HG02840 (cell line): Measurements from ENCODE around the gene SLC38A9.

Experiments used
- ATAC-seq: cut with Tn5 transposase; IDR thresholded peaks from one replicate; pipeline ENCODE4 v1.9.1; 2021; ENCODE audit warnings: mild to moderate bottlenecking, moderate library complexity, moderate number of reproducible peaks; ENCODE audit not compliant: unreplicated experiment, low FRiP score

SLC38A9 gene

DNA sequence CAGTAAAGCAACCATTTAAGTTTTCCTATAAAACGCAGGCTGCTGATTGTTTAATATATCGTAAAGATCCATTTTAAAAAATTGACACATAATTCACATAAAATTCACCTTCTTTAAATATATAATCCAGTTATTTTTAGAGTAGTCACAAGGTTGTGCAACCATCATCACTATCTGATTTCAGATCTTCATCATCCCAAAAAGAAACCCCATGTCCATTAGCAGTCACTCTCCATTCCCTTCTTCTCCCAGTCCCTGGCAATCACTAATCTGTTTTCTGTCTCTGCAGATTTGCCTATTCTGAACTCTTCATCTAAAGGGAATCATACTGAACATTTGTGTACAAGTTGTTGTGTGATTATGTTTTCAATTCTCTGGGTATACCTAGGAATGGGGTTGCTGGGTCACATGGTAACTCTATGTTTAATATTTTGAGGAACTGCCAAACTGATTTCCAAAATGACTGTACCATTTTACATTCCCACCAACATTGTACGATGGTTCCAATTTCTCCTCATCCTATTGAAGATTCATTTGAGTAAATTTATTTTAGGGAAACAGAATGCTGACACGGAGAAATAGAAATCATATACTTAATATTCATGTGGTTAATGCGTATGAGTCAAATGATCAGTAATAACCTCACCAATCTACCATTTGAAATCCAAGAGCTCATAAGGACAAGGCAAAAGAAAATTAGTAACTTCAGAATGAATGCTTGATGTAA, 119.6 kb downstream of the SLC38A9 start:
- no peak for ATAC-seq

DNA sequence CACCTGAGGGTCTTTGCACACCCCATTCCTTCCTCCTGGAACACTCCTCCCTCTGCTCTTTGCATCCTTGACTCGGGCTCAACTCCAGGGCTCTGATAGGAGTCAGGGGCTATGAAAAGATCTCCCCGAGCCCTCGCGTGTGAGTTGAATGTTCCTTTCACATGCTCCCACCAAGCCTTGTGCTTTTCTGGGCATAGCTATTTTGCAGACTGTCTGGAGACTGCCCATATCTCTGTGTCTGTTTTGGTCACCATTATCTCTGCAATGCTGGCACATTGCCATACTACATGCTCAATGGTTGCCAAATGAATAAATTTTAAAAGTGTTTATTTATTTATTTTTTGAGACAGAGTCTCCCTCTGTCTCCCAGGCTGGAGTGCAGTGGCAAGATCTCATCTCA, 120.4 kb downstream of the SLC38A9 start:
- no peak for ATAC-seq

DNA sequence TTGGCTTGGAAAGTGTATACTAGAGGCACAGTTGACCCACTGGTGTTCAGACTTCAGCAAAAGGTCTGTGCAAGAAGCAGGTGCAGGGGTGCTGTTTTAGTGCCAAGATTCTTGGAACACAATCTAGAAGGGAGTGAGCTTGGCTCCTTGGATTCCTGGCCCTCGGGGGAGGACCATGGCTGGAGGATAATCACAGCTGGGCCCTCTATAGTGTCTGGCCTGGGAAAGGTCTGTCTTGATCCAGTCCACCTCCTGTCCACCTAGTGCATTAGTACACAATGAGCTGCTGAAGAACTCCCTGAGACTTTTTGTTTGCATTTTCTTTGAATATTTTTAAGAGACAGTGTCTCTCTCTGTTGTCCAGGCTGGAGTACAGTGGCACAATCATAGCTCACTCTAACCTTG, 126.9 kb downstream of the SLC38A9 start:
- no peak for ATAC-seq

DNA sequence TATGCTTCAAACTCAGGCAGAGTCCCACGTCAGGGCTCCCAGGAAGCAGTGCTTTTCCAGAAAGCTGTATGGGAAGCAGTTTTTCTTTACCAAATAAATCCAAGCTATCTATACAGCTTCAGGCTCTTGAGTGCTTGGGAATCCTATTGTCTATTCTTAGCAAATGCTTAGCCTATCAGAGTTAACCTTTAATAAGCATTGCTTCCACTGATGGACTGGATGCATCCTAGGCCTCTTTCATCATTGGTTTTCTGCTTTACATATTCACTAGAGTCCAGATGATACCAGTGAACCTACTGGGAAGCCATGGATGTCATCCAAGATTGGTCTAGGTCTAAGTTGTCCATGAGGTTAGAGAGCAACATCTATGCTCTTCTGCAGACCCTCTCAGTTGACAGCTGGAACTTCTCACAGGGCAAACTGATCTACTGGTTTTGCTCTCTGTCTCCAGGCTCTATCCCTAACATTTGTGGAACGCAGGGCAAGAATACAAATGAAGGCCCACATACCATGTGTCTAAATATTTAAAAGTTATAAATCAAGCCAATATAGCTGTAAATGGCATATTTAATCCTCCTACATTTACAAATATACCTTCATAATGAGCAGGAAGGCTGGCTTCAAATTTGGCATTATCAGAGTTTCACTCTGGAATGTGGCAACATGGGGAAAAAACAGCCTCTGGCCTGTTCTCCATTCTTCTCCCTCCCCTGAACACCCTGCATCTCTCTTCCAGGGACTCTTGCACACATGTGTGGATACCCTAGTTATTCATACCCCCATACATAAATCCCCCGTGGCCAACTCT, 127.5 kb downstream of the SLC38A9 start:
- ATAC-seq: no peak

DNA sequence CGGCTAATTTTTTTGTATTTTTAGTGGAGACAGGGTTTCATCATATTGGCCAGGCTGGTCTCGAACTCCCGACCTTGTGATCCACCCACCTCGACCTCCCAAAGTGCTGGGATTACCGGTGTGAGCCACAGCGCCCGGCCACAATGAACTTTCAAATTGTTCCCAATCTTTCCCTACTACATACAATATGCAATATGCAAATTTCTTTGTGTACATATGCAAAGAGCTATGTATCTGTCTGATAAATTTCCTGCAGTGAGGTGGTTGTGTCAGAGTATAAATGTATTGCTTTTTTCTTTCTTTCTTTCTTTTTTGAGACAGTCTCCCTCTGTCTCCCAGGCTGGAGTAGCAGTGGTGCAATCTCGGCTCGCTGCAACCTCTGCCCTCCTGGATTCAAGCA, 128.5 kb downstream of the SLC38A9 start:
- no peak for ATAC-seq

DNA sequence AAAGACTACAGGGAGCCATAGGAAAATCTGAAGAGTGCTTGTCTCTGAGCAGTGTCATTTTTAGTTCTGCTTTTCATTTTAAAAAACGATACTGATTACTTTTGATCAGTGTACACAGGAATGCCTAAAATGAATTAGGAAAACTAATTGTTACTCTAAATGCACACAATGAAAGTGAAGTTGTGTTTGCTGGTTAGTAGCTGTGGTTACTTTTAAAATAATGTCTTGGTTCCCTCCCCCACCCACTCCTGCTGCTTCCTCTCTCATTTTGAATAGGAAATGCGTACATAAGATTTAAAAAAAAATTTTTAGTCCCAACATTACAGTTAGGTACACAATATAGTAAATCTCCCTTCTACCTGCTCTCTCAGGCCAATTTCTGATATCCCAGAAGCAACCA, 129.9 kb downstream of the SLC38A9 start:
- ATAC-seq: no peak

DNA sequence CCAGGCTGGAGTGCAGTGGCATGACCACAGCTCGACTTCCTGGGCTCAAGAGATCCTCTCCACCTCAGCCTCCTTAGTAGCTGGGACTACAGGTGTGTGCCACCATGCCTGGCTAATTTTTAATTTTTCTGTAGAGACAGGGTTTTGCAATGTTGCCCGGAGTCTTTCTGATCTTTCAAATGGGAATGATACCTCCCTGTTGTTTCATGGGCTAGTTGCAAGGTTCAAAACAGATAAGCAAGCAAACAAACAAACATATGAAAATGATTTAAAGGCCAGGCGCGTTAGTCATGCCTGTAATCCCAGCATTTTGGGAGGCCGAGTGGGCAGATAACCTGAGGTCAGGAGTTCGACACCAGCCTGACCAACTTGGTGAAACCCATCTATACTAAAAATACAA, 132.1 kb downstream of the SLC38A9 start:
- ATAC-seq: no peak

DNA sequence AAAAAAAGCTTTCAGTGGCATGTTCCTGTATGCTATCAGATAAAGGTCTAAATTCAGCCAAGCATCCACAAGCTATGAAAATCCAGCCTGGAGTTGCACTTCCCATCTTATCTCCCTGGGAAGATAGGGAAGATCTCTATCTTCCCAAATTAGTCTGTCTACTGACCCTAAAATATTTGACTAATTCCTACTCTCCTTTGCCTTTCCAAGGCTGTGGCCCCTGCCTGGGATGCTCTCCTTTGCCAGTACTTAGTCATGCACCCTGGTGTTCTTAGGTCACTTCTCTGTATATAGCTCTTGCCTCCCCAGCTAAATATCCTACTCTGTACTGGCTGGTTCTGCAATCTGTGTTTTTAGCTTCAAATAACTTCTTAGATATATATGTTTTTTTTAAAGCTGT, 133.4 kb downstream of the SLC38A9 start:
- no peak for ATAC-seq

DNA sequence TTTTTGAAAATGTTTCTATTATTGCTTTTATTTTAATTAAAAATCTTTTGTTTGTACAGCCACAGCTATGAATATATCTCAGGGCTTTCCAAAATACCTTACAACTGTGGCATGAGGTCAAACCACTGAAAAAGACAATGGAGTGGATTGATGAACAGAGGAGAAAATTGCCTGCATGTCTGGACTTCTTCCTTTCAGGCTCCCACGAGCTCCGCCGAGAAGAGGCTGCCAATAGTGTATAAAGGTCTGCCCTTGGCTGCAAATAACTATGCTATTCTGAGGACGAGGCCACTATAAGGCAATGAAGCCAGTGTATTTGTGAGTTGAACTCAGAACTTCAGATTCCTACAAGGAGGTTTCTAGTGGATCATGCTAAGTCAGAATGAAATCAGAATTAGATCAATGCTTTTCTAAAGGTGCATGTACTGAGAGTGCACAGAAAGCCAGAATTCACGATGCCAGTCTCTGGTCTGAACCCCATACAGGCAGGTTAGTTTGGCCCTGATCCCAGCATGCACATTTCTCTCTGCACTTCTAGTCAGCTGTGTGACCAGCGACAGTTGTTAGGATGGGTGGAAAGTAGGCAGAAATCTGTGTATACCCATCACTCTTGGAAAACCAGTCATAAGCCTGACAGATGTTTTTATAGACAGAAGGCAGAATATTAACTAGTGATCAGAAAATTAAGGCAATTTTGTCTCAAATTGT, 134.6 kb downstream of the SLC38A9 start:
- ATAC-seq: no peak

DNA sequence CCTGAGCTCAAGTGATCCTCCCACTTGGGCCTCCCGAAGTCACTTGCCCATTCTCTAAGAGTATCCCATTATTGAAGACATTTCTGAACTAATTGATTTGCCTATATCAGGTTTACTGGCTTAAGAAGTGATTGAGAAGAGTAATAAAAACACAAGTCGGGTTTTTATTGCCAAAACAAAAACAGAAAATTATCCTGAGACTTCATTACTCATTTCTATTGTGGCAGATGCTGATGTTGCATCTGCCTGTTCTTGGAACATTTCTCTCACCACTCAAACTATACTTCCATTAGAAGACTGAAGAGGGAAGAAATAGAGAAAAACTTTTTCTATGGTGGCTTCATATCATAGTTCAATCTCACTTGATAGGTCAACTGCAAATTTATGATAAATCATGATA, 135.5 kb downstream of the SLC38A9 start:
- no peak for ATAC-seq
